IMR-90 (cell line): Measurements from ENCODE around the gene PAPPA.

Source experiments
- CHD1 ChIP-seq: IDR thresholded peaks from 2 replicates; pipeline ENCODE4 v1.6.1; 2012; ENCODE audit warnings: low read depth, low read length, improper control_type of control experiment
- CTCF ChIP-seq: conservative IDR thresholded peaks from 2 replicates; pipeline ENCODE4 v1.5.1; 2012; ENCODE audit warnings: mild to moderate bottlenecking, low read depth, low read length, improper control_type of control experiment
- ELK1 ChIP-seq: fragments of 150-350 bp; IDR thresholded peaks from 2 replicates; pipeline ENCODE4 v1.6.1; 2016; ENCODE audit warnings: low read depth, mild to moderate bottlenecking, low read length, moderate library complexity, borderline replicate concordance
- FOS ChIP-seq: fragments of 150-350 bp; IDR thresholded peaks from 2 replicates; pipeline ENCODE4 v1.6.1; 2016; ENCODE audit warnings: low read depth, low read length
- MAFK ChIP-seq: IDR thresholded peaks from 2 replicates; pipeline ENCODE4 v1.6.1; 2012; ENCODE audit warnings: low read depth, low read length, improper control_type of control experiment
- MAZ ChIP-seq: IDR thresholded peaks from 2 replicates; pipeline ENCODE4 v1.6.1; 2012; ENCODE audit warnings: low read depth, mild to moderate bottlenecking, low read length, improper control_type of control experiment, moderate library complexity, borderline replicate concordance
- MXI1 ChIP-seq: IDR thresholded peaks from 2 replicates; pipeline ENCODE4 v1.6.1; 2012; ENCODE audit warnings: low read depth, mild to moderate bottlenecking, low read length, moderate library complexity, borderline replicate concordance
- POLR2A ChIP-seq: IDR thresholded peaks from 2 replicates; pipeline ENCODE4 v1.6.1; 2012; ENCODE audit warnings: mild to moderate bottlenecking, low read depth, low read length
- RFX5 ChIP-seq: IDR thresholded peaks from 2 replicates; pipeline ENCODE4 v1.8.0; 2012; ENCODE audit warnings: low read depth, mild to moderate bottlenecking, low read length, moderate library complexity
- USF2 ChIP-seq: fragments of 150-350 bp; IDR thresholded peaks from 2 replicates; pipeline ENCODE4 v1.6.1; 2017; ENCODE audit warnings: mild to moderate bottlenecking, antibody characterized with exemption, low read length, low read depth

GRCh38 chr9:116247791-116248374 lies 94.3 kb downstream of the PAPPA start:
- no peak for TF ChIP-seq CTCF
- TF ChIP-seq POLR2A = no peak
- TF ChIP-seq MAZ = no peak
- no peak for TF ChIP-seq MXI1
- no peak for TF ChIP-seq MAFK
- TF ChIP-seq FOS = no peak
- no peak for TF ChIP-seq RFX5
- TF ChIP-seq USF2 = no peak
- no peak for TF ChIP-seq CHD1
- no peak for TF ChIP-seq ELK1
